SU-DHL-6 (cell line): Measurements from ENCODE around the gene EPSTI1.

Source experiments
- H2AFZ ChIP-seq: fragments of 200-600 bp; sonication (generic); 2 replicates; pipeline ENCODE4 v1.6.1; 2014; ENCODE audit warnings: low read depth, mild to moderate bottlenecking, moderate library complexity, mixed read lengths, antibody characterized with exemption, low read length; ENCODE audit not compliant: severe bottlenecking
- H3F3A ChIP-seq: fragments of 200-600 bp; shearing (Covaris generic); 2 replicates; pipeline ENCODE4 v1.6.0; 2016; ENCODE audit warnings: antibody characterized with exemption, mild to moderate bottlenecking; ENCODE audit not compliant: insufficient read depth
- H3K27ac ChIP-seq: fragments of 200-600 bp; sonication (generic); 2 replicates; pipeline ENCODE4 v1.5.1; 2016; ENCODE audit warnings: low read depth, mild to moderate bottlenecking, low read length, moderate library complexity, mixed read lengths
- H3K27me3 ChIP-seq: fragments of 200-600 bp; sonication (generic), shearing (Covaris generic); 2 replicates; pipeline ENCODE4 v1.6.0; 2014; ENCODE audit warnings: mild to moderate bottlenecking, low read length
- H3K36me3 ChIP-seq: fragments of 200-600 bp; sonication (generic); 2 replicates; pipeline ENCODE4 v1.6.1; 2014; ENCODE audit warnings: mild to moderate bottlenecking, low read length, mixed read lengths
- H3K4me2 ChIP-seq: fragments of 300-600, 200-600 bp; shearing (Covaris generic), sonication (generic); 2 replicates; pipeline ENCODE4 v1.6.0; 2014; ENCODE audit warnings: low read length, low read depth, mild to moderate bottlenecking; ENCODE audit not compliant: poor library complexity, severe bottlenecking
- H3K4me3 ChIP-seq: fragments of 200-600 bp; sonication (generic); 2 replicates; pipeline ENCODE4 v1.5.1; 2014; ENCODE audit warnings: antibody characterized with exemption, low read length, mild to moderate bottlenecking, mixed read lengths; ENCODE audit not compliant: insufficient read depth, poor library complexity, severe bottlenecking
- H3K79me2 ChIP-seq: fragments of 200-600 bp; sonication (generic); 2 replicates; pipeline ENCODE4 v1.6.1; 2014; ENCODE audit warnings: mild to moderate bottlenecking, low read length, moderate library complexity; ENCODE audit not compliant: insufficient read depth
- H3K9ac ChIP-seq: fragments of 200-600 bp; sonication (generic); 2 replicates; pipeline ENCODE4 v1.7.0; 2014; ENCODE audit warnings: mild to moderate bottlenecking, low read length
- H3K9me2 ChIP-seq: fragments of 200-600 bp; sonication (generic); replicated peaks from 2 replicates; pipeline ENCODE4 v1.6.1; 2014; ENCODE audit warnings: low read length; ENCODE audit not compliant: insufficient read depth
- H3K9me3 ChIP-seq: fragments of 200-600 bp; sonication (generic); 2 replicates; pipeline ENCODE4 v1.6.1; 2014; ENCODE audit warnings: low read length, mixed read lengths; ENCODE audit not compliant: insufficient read depth
- H4K20me1 ChIP-seq: fragments of 200-600 bp; sonication (generic); 2 replicates; pipeline ENCODE4 v1.6.1; 2014; ENCODE audit warnings: low read depth, mild to moderate bottlenecking, antibody characterized with exemption, low read length, moderate library complexity, mixed read lengths
- CTCF ChIP-seq: fragments of 200-600 bp; sonication (generic); IDR thresholded peaks from one replicate; pipeline ENCODE4 v1.5.1; 2017; ENCODE audit warnings: antibody characterized with exemption, mild to moderate bottlenecking, low read length, moderate library complexity; ENCODE audit not compliant: insufficient read depth, poor library complexity, severe bottlenecking
- EZH2phosphoT487 ChIP-seq: fragments of 200-600 bp; sonication (generic), shearing (Covaris generic); conservative IDR thresholded peaks from 2 replicates; pipeline ENCODE4 v1.6.1; 2018; ENCODE audit warnings: mild to moderate bottlenecking, antibody characterized with exemption, low read length, moderate library complexity, mixed read lengths

EPSTI1 gene

GRCh38 chr13:42852136-42852535, 139.9 kb downstream of the EPSTI1 start:
- H3K36me3 ChIP-seq, result no peaks in the 10 kb centered on the region

GRCh38 chr13:42849200-42849599, 142.8 kb downstream of the EPSTI1 start:
- Histone ChIP-seq H3F3A (no peaks in the 10 kb centered on the region), H3K27me3 (no peaks in the 10 kb centered on the region), H3K4me3 (no peak overlapping the region), H3K27ac (no peak overlapping the region), H2AFZ (no peak overlapping the region), H3K79me2 (no peaks in the 10 kb centered on the region), H4K20me1 (no peaks in the 10 kb centered on the region), H3K9me2 (no peaks in the 10 kb centered on the region), H3K36me3 (no peaks in the 10 kb centered on the region), H3K9me3 (no peaks in the 10 kb centered on the region), H3K4me2 (no peak overlapping the region), H3K9ac (no peak overlapping the region)
- TF ChIP-seq EZH2phosphoT487 (no peak), CTCF (no peak)

More at GRCh38 chr13:42852136-42852535, 139.9 kb downstream of the EPSTI1 start:
- Histone ChIP-seq H2AFZ (no peak overlapping the region), H3K9ac (no peak overlapping the region), H3K27me3 (no peaks in the 10 kb centered on the region), H3F3A (no peaks in the 10 kb centered on the region), H3K9me2 (no peaks in the 10 kb centered on the region), H3K4me3 (no peak overlapping the region), H4K20me1 (no peaks in the 10 kb centered on the region), H3K9me3 (no peaks in the 10 kb centered on the region), H3K79me2 (no peaks in the 10 kb centered on the region), H3K27ac (no peak overlapping the region), H3K4me2 (no peak overlapping the region)
- no peak for TF ChIP-seq CTCF
- no peak for TF ChIP-seq EZH2phosphoT487

GRCh38 chr13:42847891-42848663, 144.0 kb downstream of the EPSTI1 start:
- H3K9ac ChIP-seq, result no peak overlapping the region
- no peaks in the 10 kb centered on the region for H3K9me2 ChIP-seq
- H3K4me3 ChIP-seq, result no peak overlapping the region
- no peaks in the 10 kb centered on the region for H3K9me3 ChIP-seq
- H3F3A ChIP-seq, result no peaks in the 10 kb centered on the region
- TF ChIP-seq EZH2phosphoT487 (no peak), CTCF (no peak)
- H3K27me3 ChIP-seq, result no peaks in the 10 kb centered on the region
- H2AFZ ChIP-seq, result no peak overlapping the region
- no peak overlapping the region for H3K27ac ChIP-seq
- H3K36me3 ChIP-seq, result no peaks in the 10 kb centered on the region
- no peak overlapping the region for H3K4me2 ChIP-seq
- H4K20me1 ChIP-seq, result no peaks in the 10 kb centered on the region
- H3K79me2 ChIP-seq, result no peaks in the 10 kb centered on the region
